Endodermal cell (in vitro differentiated cells): ENCODE measurements around the gene HSPB1. TPM values are rescaled to one million over a fixed set of nuclear protein-coding genes. Genes with fewer than 3 reads are reported as not detected.

Experiments used
- DNase-seq: peaks from one replicate; pipeline ENCODE4 v3.0.0-alpha.2; 2017
- H3K27ac ChIP-seq: 2 replicates; pipeline ENCODE4 v1.5.1; 2013; ENCODE audit warnings: mild to moderate bottlenecking, low read depth, low read length, moderate library complexity
- H3K27me3 ChIP-seq: 2 replicates; pipeline ENCODE4 v1.6.1; 2013; ENCODE audit warnings: mild to moderate bottlenecking, low read length, moderate library complexity; ENCODE audit not compliant: insufficient read depth, control insufficient read depth, poor library complexity, severe bottlenecking
- H3K36me3 ChIP-seq: 2 replicates; pipeline ENCODE4 v1.7.0; 2013; ENCODE audit warnings: mild to moderate bottlenecking, low read length, moderate library complexity; ENCODE audit not compliant: control insufficient read depth, insufficient read depth
- H3K4me1 ChIP-seq: one replicate; pipeline ENCODE4 v1.7.0; 2013; ENCODE audit warnings: low read length; ENCODE audit not compliant: control insufficient read depth, insufficient read depth
- H3K4me3 ChIP-seq: 2 replicates; pipeline ENCODE4 v1.5.1; 2013; ENCODE audit warnings: mild to moderate bottlenecking, low read length, moderate library complexity
- H3K9ac ChIP-seq: 2 replicates; pipeline ENCODE4 v1.6.1; 2013; ENCODE audit warnings: mild to moderate bottlenecking, low read length, moderate library complexity; ENCODE audit not compliant: poor library complexity, severe bottlenecking; ENCODE audit errors: extremely low read depth
- H3K9me3 ChIP-seq: 2 replicates; pipeline ENCODE4 v1.6.1; 2013; ENCODE audit warnings: mild to moderate bottlenecking, low read length, moderate library complexity; ENCODE audit not compliant: control insufficient read depth
- H3K27ac Mint-ChIP-seq: 2 replicates; pipeline ENCODE4 v1.8.0; 2020; ENCODE audit warnings: mixed read lengths
- H3K27me3 Mint-ChIP-seq: 2 replicates; pipeline ENCODE4 v1.8.0; 2021; ENCODE audit warnings: mild to moderate bottlenecking, mixed read lengths; ENCODE audit not compliant: insufficient read depth
- H3K36me3 Mint-ChIP-seq: 2 replicates; pipeline ENCODE4 v1.8.0; 2020; ENCODE audit warnings: low read depth, mixed read lengths
- H3K4me1 Mint-ChIP-seq: 2 replicates; pipeline ENCODE4 v1.8.0; 2020; ENCODE audit warnings: mixed read lengths
- H3K4me3 Mint-ChIP-seq: 2 replicates; pipeline ENCODE4 v1.8.0; 2020; ENCODE audit warnings: mild to moderate bottlenecking, moderate library complexity, mixed read lengths
- H3K9me3 Mint-ChIP-seq: 2 replicates; pipeline ENCODE4 v1.8.0; 2020; ENCODE audit warnings: mild to moderate bottlenecking, mixed read lengths
- WGBS, 2 experiments: methylation state at CpG; one replicate each; pipeline versions ENCODE4 v1.1.5 to v1.1.7; 2013; ENCODE audit warnings: missing lambda C conversion rate in 2 of 2, mixed read lengths in 1 of 2; ENCODE audit not compliant: insufficient coverage in 1 of 2, insufficient read length in 1 of 2; 5-methylcytosine and 5-hydroxymethylcytosine counted together
- total RNA-seq, 2 donors: library from RNA; stranded (reverse); fragmentation: NEBNext Ultra II Directional in 1 of 2; extraction: Animal tissue kit (Norgen Biotek cat#: 25700) in 1 of 2; gene quantifications; 2 replicates in 1 of 2; 3 replicates in 1 of 2; pipeline ENCODE4 v1.2.1, GENCODE V29; 2021
- TF ChIP-seq, protein P1 (sequence below): fragments of 200-600 bp; sonication (generic); conservative IDR thresholded peaks from 2 replicates; pipeline ENCODE4 v1.5.0; 2021; ENCODE audit warnings: antibody characterized with exemption, mild to moderate bottlenecking

The HSPB1 gene
- total RNA-seq, 2 donors from 2014 or later = 244 to 248 TPM

DNA sequence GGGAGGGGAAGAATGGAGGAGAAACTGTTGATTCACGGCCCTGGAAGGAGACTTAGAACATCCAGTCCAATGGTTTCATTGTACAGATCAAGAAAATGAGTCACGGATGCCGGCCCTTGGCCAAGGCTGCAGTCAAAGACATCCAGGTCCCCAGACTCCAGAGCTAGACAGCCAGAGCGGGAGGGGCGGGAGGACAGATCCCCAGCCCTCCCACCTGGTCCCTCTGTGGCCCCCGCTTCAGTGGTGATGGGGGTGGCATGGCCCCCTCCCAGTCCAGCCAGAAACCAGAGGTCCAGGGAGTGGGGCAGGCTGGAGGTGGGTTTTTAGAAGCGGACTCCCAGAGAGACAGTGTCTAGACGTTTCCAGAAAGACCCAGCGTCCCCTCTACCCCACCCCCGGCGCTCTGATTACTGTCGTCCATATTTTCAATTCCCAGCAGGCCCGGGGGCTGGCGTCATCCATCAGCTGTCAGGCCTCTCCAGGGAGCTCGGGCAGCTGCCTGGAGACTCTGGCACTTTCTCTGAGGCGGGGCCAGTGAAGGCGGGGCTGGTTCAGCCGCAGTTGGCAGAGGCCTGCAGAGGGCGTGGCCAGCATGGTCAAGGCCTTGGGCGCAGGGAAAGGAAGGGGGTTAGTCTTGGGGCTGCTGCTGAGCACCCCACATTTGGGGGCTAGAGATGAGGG lies 8.0 kb upstream of the HSPB1 start:
- Mint-ChIP-seq H3K27me3 (peaks cover 5% of the 10 kb centered on the region), H3K36me3 (no peaks in the 10 kb centered on the region), H3K4me1 (peaks cover 9% of the 10 kb centered on the region), H3K27ac (no peak overlapping the region), H3K9me3 (no peaks in the 10 kb centered on the region), H3K4me3 (no peak overlapping the region)
- H3K4me3 ChIP-seq = no peak overlapping the region
- TF ChIP-seq, protein P1, sequence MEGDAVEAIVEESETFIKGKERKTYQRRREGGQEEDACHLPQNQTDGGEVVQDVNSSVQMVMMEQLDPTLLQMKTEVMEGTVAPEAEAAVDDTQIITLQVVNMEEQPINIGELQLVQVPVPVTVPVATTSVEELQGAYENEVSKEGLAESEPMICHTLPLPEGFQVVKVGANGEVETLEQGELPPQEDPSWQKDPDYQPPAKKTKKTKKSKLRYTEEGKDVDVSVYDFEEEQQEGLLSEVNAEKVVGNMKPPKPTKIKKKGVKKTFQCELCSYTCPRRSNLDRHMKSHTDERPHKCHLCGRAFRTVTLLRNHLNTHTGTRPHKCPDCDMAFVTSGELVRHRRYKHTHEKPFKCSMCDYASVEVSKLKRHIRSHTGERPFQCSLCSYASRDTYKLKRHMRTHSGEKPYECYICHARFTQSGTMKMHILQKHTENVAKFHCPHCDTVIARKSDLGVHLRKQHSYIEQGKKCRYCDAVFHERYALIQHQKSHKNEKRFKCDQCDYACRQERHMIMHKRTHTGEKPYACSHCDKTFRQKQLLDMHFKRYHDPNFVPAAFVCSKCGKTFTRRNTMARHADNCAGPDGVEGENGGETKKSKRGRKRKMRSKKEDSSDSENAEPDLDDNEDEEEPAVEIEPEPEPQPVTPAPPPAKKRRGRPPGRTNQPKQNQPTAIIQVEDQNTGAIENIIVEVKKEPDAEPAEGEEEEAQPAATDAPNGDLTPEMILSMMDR = no peak
- H3K9me3 ChIP-seq = no peaks in the 10 kb centered on the region
- H3K4me1 ChIP-seq = no peaks in the 10 kb centered on the region
- peak overlapping the region; percentile 97 for H3K27ac ChIP-seq
- WGBS, 2 experiments = 75 to 86% methylated on average over 10 to 20 of the region's 20 CpGs
- DNase-seq = peak; percentile 85
- H3K36me3 ChIP-seq = no peaks in the 10 kb centered on the region
- no peak overlapping the region for H3K9ac ChIP-seq
- H3K27me3 ChIP-seq = no peaks in the 10 kb centered on the region

- peaks cover 2% of the 10 kb centered on the region for H3K9me3 Mint-ChIP-seq
- H3K36me3 Mint-ChIP-seq = no peaks in the 10 kb centered on the region
- H3K27ac Mint-ChIP-seq = no peak overlapping the region
- H3K27me3 ChIP-seq = no peaks in the 10 kb centered on the region
- WGBS, 2 experiments = 88 to 92% methylated on average over 15 to 22 of the region's 22 CpGs
- TF ChIP-seq, protein P1 = no peak
- H3K4me1 ChIP-seq = no peaks in the 10 kb centered on the region
- peaks cover 17% of the 10 kb centered on the region for H3K27me3 Mint-ChIP-seq
- H3K4me1 Mint-ChIP-seq = no peaks in the 10 kb centered on the region
- no peak for DNase-seq
- no peak overlapping the region for H3K4me3 ChIP-seq
- no peaks in the 10 kb centered on the region for H3K36me3 ChIP-seq
- H3K4me3 Mint-ChIP-seq = no peak overlapping the region
- H3K9me3 ChIP-seq = no peaks in the 10 kb centered on the region
- no peak overlapping the region for H3K27ac ChIP-seq
- H3K9ac ChIP-seq = no peak overlapping the region
Observed at GRCh38 chr7:76296743-76297740, 5.4 kb upstream of the HSPB1 start.

DNA sequence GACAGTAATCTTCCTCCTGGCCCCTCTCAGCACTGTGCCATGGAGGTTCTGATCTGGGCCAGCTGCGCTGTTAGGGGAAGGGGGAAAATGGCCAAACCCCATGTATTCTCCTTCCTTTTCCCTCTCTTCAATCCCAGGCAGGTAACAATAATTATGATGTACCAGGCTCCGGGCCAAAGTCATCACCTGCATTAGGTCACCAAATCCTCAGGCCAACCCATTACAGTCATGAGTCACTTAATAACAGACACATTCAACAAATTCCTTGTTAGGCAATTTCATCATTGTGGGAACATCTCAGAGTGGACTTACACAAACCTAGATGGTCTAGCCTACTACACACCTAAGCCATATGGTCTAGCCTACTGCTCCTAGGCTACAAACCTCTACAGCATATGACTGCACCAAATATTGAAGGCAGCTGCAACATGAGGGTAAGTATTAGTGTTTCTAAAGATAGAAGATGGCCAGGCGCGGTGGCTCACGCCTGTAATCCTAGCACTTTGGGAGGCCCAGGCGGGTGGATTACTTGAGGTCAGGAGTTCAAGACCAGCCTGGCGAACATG lies 2.2 kb upstream of the HSPB1 start:
- Histone ChIP-seq H3K9ac (no peak overlapping the region), H3K27me3 (no peaks in the 10 kb centered on the region), H3K9me3 (no peaks in the 10 kb centered on the region), H3K36me3 (no peaks in the 10 kb centered on the region), H3K4me1 (no peaks in the 10 kb centered on the region), H3K4me3 (no peak overlapping the region), H3K27ac (no peak overlapping the region)
- Mint-ChIP-seq H3K4me1 (peaks cover 6% of the 10 kb centered on the region), H3K36me3 (peaks cover 7% of the 10 kb centered on the region), H3K9me3 (peaks cover 4% of the 10 kb centered on the region), H3K27me3 (peaks cover 22% of the 10 kb centered on the region), H3K27ac (no peak overlapping the region), H3K4me3 (no peak overlapping the region)
- TF ChIP-seq, protein P1 = no peak
- no peak for DNase-seq
- WGBS, 2 experiments = 93 to 94% methylated on average over 5 to 7 of the region's 7 CpGs
